Measurements from ENCODE around the gene TLE1. TPM values are rescaled to one million over a fixed set of nuclear protein-coding genes. Genes with fewer than 3 reads are reported as not detected.
"Not testable (repeated sequence)": the region's sequence is repeated elsewhere in the genome, so short reads cannot be mapped to it uniquely, and the experiment has no call there.

TLE1 gene
- polyA plus RNA-seq, 4 donors, result 5.9 to 28.6 (median 18.8) TPM

DNA sequence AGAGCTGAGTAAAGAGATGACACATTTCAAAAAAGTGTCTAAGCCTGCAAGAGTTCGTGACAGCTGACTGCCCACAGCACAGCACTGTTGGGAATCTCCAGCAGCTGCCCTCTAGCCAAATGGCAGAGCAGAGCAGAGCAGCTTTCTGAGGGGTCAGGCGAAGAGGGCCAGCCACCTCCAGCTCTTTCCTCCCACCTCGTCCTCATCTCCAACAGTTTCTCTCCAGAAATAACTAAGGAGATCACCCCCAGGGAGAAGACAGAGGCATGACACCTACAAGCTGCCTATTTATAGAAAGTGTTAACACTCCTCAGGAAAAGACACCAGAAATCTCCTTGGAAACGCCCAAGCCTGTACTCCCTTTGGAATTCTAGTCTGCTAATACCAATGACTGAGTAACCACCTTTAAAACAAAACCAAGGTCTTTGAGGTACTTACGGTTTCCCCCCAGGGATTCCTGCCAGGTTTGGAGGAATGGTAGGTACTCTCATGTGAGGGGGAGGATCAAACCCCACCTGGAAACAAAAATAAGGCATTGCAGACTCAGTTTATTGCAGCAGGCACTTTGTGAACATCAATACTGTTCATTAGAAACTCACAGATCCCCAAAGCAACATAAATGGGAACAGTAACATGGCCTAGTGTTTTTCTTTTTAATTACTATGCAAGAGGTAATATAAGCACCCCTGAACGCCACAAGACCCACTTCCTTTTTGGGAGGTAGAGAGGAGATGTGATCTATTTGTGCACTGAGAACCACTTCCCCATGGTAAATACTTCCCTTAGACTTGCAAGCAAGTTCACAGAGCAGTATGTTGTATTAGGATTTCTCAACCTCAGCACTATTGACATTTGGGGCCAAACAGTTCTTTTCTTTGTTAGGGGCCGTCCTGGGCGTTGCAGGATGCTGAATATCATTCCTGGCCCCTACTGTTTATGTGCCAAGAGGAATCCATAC, 79.3 kb downstream of the TLE1 start:
- H3K36me3 ChIP-seq (ENCODE audit: control insufficient read depth in 3 of 3, insufficient read depth in 2 of 3, low read depth in 1 of 3, low read length in 3 of 3), result peaks cover 0 to 47% (median 12%) of the 10 kb centered on the region in 3 donors
- H3K27me3 ChIP-seq (ENCODE audit: control insufficient read depth in 3 of 3, insufficient read depth in 3 of 3, low read length in 3 of 3), result no peaks in the 10 kb centered on the region
- no peak for FAIRE-seq
- no peak overlapping the region for H3K4me3 ChIP-seq (ENCODE audit: low read depth in 1 of 3, low read length in 3 of 3)
- H3K9me3 ChIP-seq (ENCODE audit: control insufficient read depth in 2 of 2, insufficient read depth in 1 of 2, low read depth in 1 of 2, low read length in 1 of 2), result no peaks in the 10 kb centered on the region
- no peaks in the 10 kb centered on the region for H3K4me1 ChIP-seq (ENCODE audit: control insufficient read depth in 3 of 3, insufficient read depth in 2 of 3, low read depth in 1 of 3, low read length in 2 of 3)
- DNase-seq, result no peak
- 70 to 82% (median 77%) methylated on average over 8 of the region's 8 CpGs for WGBS, 3 donors
- no peak overlapping the region for H3K27ac ChIP-seq (ENCODE audit: low read depth in 1 of 3, low read length in 2 of 3)

DNA sequence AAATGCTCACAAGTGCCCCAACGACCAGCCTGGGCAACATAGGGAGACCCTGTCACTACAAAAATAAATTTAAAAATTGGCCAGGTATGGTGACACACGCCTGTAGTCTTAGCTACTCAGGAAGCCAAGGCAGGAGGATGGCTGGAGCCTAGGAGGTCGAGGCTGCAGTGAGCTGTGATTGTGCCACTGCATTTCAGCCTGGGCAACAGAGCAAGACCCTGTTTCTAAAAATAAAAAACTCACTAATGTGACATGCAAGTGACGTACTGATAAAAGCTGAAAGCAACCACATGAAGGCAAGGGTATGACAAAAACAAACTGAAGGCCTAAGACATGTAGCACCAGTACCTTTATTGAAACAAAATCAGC, 81.1 kb downstream of the TLE1 start:
- no peaks in the 10 kb centered on the region for H3K27me3 ChIP-seq (ENCODE audit: control insufficient read depth in 3 of 3, insufficient read depth in 3 of 3, low read length in 3 of 3)
- H3K9me3 ChIP-seq (ENCODE audit: control insufficient read depth in 2 of 2, insufficient read depth in 1 of 2, low read depth in 1 of 2, low read length in 1 of 2), result no peaks in the 10 kb centered on the region
- no peak for FAIRE-seq
- 67 to 80% (median 77%) methylated on average over 4 of the region's 4 CpGs for WGBS, 3 donors
- H3K4me3 ChIP-seq (ENCODE audit: low read depth in 1 of 3, low read length in 3 of 3), result no peak overlapping the region
- peaks cover 0 to 48% (median 9%) of the 10 kb centered on the region in 3 donors for H3K36me3 ChIP-seq (ENCODE audit: control insufficient read depth in 3 of 3, insufficient read depth in 2 of 3, low read depth in 1 of 3, low read length in 3 of 3)
- no peak for DNase-seq
- no peaks in the 10 kb centered on the region for H3K4me1 ChIP-seq (ENCODE audit: control insufficient read depth in 3 of 3, insufficient read depth in 2 of 3, low read depth in 1 of 3, low read length in 2 of 3)
- no peak overlapping the region for H3K27ac ChIP-seq (ENCODE audit: low read depth in 1 of 3, low read length in 2 of 3)

DNA sequence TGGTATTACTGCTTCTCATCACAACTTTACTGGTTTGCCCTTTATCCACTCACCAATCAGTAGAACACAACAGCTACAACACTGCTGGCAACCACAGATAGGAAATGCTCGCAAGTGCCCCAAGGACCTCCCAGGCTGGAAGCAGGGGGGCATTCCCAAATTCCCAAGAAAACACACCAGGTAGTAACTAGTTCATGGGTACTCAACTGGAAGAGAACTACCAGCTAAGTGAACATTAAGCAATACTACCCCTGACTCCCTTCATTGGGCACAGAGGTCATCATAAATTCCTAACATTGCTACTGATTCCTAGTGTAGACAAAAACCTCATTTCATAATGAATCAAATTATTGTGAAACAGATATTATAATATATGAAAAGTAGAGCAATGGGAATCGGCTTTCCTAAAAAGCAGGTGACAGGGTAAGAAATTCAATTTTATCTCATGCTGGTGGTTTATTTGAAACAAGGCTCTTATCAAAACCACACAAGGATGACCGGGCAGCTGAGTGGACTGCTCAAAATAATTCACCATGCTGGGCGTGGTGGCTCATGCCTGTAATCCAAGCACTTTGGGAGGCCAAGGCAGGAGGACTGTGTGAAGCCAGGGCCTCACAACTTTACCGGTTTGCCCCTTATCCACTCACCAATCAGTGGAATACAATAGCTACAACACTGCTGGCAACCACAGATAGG, 81.6 kb downstream of the TLE1 start:
- Histone ChIP-seq H3K27me3 (ENCODE audit: control insufficient read depth in 3 of 3, insufficient read depth in 3 of 3, low read length in 3 of 3) (no peaks in the 10 kb centered on the region), H3K36me3 (ENCODE audit: control insufficient read depth in 3 of 3, insufficient read depth in 2 of 3, low read depth in 1 of 3, low read length in 3 of 3) (peaks cover 0 to 46% (median 9%) of the 10 kb centered on the region in 3 donors), H3K4me3 (ENCODE audit: low read depth in 1 of 3, low read length in 3 of 3) (no peak overlapping the region), H3K27ac (ENCODE audit: low read depth in 1 of 3, low read length in 2 of 3) (no peak overlapping the region), H3K9me3 (ENCODE audit: control insufficient read depth in 2 of 2, insufficient read depth in 1 of 2, low read depth in 1 of 2, low read length in 1 of 2) (no peaks in the 10 kb centered on the region), H3K4me1 (ENCODE audit: control insufficient read depth in 3 of 3, insufficient read depth in 2 of 3, low read depth in 1 of 3, low read length in 2 of 3) (no peaks in the 10 kb centered on the region)
- WGBS, 3 donors, result 71 to 83% (median 72%) methylated on average over 5 of the region's 5 CpGs
- no peak for DNase-seq
- FAIRE-seq, result no peak

DNA sequence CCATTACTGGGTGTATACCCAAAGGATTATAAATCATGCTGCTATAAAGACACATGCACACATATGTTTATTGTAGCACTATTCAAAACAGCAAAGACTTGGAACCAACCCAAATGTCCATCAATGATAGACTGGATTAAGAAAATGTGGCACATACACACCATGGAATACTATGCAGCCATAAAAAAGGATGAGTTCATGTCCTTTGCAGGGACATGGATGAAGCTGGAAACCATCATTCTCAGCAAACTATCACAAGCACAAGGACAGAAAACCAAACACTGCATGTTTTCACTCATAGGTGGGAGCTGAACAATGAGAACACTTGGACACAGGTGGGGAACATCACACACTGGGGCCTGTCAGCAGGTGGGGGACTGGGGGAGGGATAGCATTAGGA, 83.1 kb downstream of the TLE1 start:
- not testable (repeated sequence) for H3K9me3 ChIP-seq (ENCODE audit: control insufficient read depth in 2 of 2, insufficient read depth in 1 of 2, low read depth in 1 of 2, low read length in 1 of 2); DNase-seq; H3K27ac ChIP-seq (ENCODE audit: low read depth in 1 of 3, low read length in 2 of 3); FAIRE-seq; H3K4me3 ChIP-seq (ENCODE audit: low read depth in 1 of 3, low read length in 3 of 3); H3K4me1 ChIP-seq (ENCODE audit: control insufficient read depth in 3 of 3, insufficient read depth in 2 of 3, low read depth in 1 of 3, low read length in 2 of 3); H3K27me3 ChIP-seq (ENCODE audit: control insufficient read depth in 3 of 3, insufficient read depth in 3 of 3, low read length in 3 of 3)
- peaks cover 0 to 42% (median 6%) of the 10 kb centered on the region in 3 donors for H3K36me3 ChIP-seq (ENCODE audit: control insufficient read depth in 3 of 3, insufficient read depth in 2 of 3, low read depth in 1 of 3, low read length in 3 of 3)

DNA sequence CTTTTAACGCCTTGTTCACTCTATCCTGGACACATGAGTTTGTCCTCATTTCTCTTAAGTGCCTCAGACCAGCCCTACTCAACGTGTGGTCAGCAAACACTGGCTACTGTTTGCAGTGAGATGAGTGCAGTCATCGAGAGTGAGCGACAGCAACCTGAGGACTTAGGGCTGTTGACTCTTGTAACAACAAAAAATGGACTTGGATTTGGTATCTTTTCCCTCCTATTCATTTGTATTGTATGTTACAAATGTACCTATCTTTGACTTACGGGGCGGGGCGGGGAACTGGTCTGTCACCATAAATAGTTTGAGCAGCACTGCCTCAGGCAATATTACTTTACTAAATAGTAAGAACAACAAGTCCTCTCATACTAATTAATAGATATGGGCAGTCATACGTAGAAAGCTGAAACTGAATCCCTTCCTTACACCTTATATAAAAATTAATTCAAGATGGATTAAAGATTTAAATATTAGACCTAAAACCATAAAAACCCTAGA, 84.1 kb downstream of the TLE1 start:
- Histone ChIP-seq H3K9me3 (ENCODE audit: control insufficient read depth in 2 of 2, insufficient read depth in 1 of 2, low read depth in 1 of 2, low read length in 1 of 2) (no peaks in the 10 kb centered on the region), H3K4me3 (ENCODE audit: low read depth in 1 of 3, low read length in 3 of 3) (no peak overlapping the region), H3K4me1 (ENCODE audit: control insufficient read depth in 3 of 3, insufficient read depth in 2 of 3, low read depth in 1 of 3, low read length in 2 of 3) (peaks cover 0 to 2% (median 0%) of the 10 kb centered on the region in 3 donors), H3K27me3 (ENCODE audit: control insufficient read depth in 3 of 3, insufficient read depth in 3 of 3, low read length in 3 of 3) (no peaks in the 10 kb centered on the region), H3K27ac (ENCODE audit: low read depth in 1 of 3, low read length in 2 of 3) (no peak overlapping the region), H3K36me3 (ENCODE audit: control insufficient read depth in 3 of 3, insufficient read depth in 2 of 3, low read depth in 1 of 3, low read length in 3 of 3) (peaks cover 0 to 41% (median 6%) of the 10 kb centered on the region in 3 donors)
- FAIRE-seq (no peak), DNase-seq (no peak)
- WGBS, 3 donors, result 88 to 92% (median 90%) methylated on average over 8 of the region's 8 CpGs

DNA sequence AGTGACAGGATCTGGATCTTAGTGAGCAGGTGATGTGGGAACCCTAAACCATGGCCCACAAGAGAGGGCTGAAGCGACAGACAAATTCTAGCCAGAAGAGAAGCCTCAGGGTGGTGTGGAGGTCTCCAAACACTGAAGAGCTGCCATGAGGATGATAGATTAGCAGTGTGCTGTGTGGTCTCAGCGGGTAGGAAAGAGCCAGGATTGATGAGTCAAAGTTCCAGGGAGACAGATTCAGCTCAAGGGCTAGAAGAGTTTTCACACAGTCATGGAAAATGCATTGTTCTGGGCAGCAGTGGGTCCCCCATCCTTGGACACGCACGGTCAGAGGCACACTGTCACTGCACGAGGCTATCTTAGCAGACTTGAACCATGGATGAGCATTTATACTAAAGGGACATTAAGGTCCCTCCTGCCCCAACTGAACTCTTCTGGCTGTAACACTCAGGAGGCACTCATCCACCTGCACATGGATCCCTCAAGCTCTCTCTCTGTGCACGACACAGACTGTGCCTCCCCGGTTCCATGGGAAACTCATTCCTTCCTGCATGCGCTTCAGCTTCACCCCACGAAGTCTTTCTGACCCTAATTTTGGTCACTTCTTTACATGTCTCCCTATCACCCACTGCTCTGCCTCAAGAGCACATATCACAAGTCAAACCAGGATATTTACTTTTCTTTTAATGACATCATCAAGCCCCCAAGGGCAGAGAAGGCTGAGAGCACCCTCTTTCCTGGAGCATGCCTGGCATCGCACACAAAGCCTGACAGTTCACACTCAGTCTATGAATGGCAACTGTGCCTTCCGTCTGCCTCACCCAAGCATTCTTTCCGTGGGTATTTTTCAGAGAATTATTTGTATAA, 84.8 kb downstream of the TLE1 start:
- Histone ChIP-seq H3K4me3 (ENCODE audit: low read depth in 1 of 3, low read length in 3 of 3) (no peak overlapping the region), H3K36me3 (ENCODE audit: control insufficient read depth in 3 of 3, insufficient read depth in 2 of 3, low read depth in 1 of 3, low read length in 3 of 3) (peaks cover 0 to 38% (median 6%) of the 10 kb centered on the region in 3 donors), H3K27me3 (ENCODE audit: control insufficient read depth in 3 of 3, insufficient read depth in 3 of 3, low read length in 3 of 3) (no peaks in the 10 kb centered on the region), H3K9me3 (ENCODE audit: control insufficient read depth in 2 of 2, insufficient read depth in 1 of 2, low read depth in 1 of 2, low read length in 1 of 2) (no peaks in the 10 kb centered on the region), H3K27ac (ENCODE audit: low read depth in 1 of 3, low read length in 2 of 3) (no peak overlapping the region), H3K4me1 (ENCODE audit: control insufficient read depth in 3 of 3, insufficient read depth in 2 of 3, low read depth in 1 of 3, low read length in 2 of 3) (peaks cover 0 to 2% (median 0%) of the 10 kb centered on the region in 3 donors)
- DNase-seq (no peak), FAIRE-seq (no peak)
- 87 to 91% (median 88%) methylated on average over 12 of the region's 12 CpGs for WGBS, 3 donors

DNA sequence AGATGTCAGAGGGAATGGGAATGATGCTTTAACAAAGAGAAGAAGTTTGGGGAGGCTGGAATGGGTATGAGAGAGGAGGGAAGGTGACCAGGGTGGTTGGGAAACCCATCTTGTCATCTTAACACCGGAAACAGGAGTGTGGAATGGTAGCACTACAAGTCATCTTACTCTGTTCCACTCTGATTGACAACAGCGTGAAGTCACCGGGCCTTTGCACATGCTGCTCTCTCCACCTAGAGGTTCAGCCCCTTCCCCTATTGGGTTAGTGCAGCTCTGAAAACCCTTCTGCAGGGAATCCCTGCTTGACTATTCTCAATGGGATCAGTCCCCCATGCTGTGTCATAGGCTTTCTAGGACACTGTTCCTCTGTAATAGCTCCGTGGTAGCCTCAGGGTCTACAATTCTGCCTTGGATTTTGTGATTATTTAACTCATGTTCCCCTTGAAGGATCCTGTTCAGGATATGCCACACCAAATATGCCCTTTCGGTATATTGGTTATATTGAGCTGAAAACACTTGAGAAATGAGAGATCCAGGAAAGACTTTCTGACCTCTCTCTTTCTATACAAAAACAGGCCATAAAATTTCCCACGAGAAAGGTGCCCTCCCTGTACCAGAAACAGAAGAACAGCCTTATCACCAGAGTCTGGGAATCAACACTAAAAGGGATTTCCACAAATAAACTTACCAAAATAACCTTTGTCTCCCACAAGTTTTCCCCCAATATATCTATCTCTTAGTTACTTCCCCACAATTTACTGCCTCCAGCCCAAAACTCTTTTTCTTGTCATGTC, 86.3 kb downstream of the TLE1 start:
- no peak overlapping the region for H3K27ac ChIP-seq (ENCODE audit: low read depth in 1 of 3, low read length in 2 of 3)
- H3K4me1 ChIP-seq (ENCODE audit: control insufficient read depth in 3 of 3, insufficient read depth in 2 of 3, low read depth in 1 of 3, low read length in 2 of 3), result peaks cover 0 to 2% (median 0%) of the 10 kb centered on the region in 3 donors
- peaks cover 0 to 35% (median 2%) of the 10 kb centered on the region in 3 donors for H3K36me3 ChIP-seq (ENCODE audit: control insufficient read depth in 3 of 3, insufficient read depth in 2 of 3, low read depth in 1 of 3, low read length in 3 of 3)
- H3K9me3 ChIP-seq (ENCODE audit: control insufficient read depth in 2 of 2, insufficient read depth in 1 of 2, low read depth in 1 of 2, low read length in 1 of 2), result no peaks in the 10 kb centered on the region
- FAIRE-seq (no peak), DNase-seq (no peak)
- WGBS, 3 donors, result 84 to 89% (median 87%) methylated on average over 6 of the region's 6 CpGs
- H3K4me3 ChIP-seq (ENCODE audit: low read depth in 1 of 3, low read length in 3 of 3), result no peak overlapping the region
- H3K27me3 ChIP-seq (ENCODE audit: control insufficient read depth in 3 of 3, insufficient read depth in 3 of 3, low read length in 3 of 3), result no peaks in the 10 kb centered on the region
